SKM-1 (cell line): ENCODE results near the gene RGL4.
A peak's percentile ranks its signal among the peaks of the same experiment; 100 is the strongest.

Source experiments
- DNase-seq: peaks from one replicate; lab custom pipeline; 2025; ENCODE audit not compliant: unreplicated experiment; lab: John Stamatoyannopoulos, UW

Gene RGL4

GRCh38 chr22:23677701-23677995, 13.2 kb upstream of the RGL4 start:
- no peak for DNase-seq

DNA sequence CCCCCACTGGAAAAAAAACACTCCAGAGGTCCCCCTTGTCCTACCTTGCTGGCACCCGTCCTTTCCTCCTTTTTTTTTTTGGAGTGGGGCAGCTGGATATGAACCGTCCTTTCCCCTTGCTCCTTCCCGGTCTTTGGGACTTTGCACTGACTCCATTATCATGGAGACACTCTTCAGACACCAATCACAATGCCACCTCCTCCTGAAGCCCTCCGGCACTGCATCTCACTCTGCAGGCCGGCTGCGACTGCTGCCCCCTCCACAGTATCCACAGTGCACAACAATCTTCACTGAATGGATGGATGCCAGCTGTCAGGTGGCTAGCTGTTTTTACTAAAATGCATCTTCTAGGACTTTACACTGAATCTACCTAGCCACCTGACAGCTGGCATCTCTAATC, 12.7 kb upstream of the RGL4 start:
- no peak for DNase-seq

DNA sequence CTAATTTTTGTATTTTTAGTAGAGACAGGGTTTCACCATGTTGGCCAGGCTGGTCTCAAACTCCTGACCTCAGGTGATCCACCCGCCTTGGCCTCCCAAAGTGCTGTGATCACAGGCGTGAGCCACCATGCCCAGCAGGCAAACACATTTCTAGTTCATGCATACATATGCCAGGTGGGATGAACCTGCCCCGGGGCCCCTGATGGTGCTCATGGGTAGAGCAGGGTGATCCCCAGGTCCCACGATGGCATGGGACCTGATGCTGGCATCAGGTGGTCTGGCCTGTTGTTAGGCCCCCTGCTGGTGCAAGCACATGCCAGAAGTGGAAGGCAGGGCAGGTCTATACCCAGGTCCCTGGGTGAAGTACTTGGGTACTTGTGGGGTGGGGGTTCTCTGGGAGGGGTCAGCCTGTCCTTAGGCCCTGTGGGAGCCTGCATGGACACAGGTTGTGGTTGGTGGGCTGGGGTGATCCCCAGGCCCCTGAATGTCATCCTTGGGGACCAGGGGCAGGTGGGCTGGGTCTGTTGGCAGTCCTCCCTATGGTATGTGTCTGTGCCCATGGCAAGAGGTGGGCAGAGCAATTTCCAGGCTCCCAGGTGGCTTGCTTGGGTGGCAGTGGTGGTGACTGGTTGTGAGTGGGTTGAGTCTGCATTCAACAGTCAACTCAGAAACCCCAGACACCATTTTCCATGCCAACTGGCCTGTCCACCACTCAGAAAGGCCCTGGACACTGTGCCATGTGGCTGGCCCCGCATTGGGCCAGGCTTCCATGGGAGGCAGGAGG, 9.6 kb upstream of the RGL4 start:
- no peak for DNase-seq

GRCh38 chr22:23682077-23682476, 8.7 kb upstream of the RGL4 start:
- DNase-seq = no peak

GRCh38 chr22:23682827-23683355, 7.9 kb upstream of the RGL4 start:
- no peak for DNase-seq

- no peak for DNase-seq
These were observed 7.3 kb upstream of the RGL4 start for GRCh38 chr22:23683545-23683944.

- no peak for DNase-seq
These were observed 6.8 kb upstream of the RGL4 start for GRCh38 chr22:23684026-23684425.

- DNase-seq = no peak
These were observed 6.2 kb upstream of the RGL4 start for GRCh38 chr22:23684561-23685031.

DNA sequence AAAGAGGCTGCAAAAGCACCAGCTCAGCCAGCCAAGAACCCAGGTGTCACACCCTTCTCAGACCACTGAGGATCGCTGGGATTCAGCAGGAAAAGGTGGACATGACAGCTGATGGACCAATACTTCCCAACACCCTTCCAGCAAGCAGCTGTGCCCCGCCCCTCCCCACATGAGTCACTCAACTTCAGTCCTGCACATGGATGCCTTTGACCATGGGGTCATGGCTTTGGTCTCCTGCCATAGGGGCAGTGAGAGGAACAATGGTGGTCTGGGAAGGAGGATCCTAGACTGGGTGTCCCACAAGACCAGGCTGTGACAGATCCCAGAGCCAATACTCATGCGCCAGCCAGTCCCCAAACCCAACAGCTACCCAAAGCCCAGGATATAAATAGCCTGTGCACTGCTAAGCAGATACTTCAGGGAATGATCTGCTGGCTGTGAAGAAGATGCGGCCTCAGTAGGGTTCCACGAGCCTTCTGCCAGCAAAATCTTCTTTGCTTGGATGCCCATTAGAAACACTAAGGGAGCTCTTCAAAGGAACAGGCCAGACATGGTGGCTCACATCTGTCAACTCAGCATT, 5.5 kb upstream of the RGL4 start:
- DNase-seq = no peak

GRCh38 chr22:23686416-23687024, 4.3 kb upstream of the RGL4 start:
- DNase-seq = no peak

DNA sequence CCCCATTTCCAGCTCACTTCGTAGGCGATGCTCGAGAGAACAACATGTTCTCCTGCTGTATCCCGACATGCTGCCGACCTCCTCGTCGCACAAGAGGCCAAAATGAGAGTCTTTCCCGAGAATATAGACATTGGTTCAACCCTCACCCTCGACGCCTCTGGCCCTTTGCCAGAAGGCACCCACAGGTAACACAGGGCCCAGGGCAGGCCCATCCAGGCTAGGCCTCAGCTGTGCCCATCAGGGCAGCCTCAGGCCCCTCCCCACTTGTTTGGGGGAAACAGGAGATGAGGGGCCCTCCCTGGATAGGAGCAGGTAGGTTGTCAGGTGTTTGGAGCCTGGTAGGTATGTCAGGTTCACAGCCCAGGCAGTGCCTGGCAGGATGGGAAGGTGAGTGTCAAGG, 2.7 kb upstream of the RGL4 start:
- no peak for DNase-seq

DNA sequence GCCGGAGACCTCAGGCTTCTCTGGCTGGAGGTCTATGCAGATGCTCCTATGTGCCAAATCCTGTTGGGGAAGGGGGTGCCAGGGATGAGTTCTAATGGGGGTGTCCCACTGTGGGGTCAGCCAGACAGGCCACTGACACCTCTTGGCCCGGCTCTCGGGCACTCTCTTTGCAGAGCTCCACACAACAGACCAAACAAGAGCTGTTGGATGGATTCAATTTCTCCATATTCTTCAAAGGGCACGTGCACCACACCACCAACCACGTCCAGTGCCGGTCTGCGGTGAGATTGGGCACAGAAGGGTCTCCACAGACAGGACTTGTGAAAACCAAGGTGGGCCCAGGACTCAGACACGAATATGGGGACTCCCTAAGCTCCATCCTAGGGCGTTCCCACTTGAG, 2.2 kb upstream of the RGL4 start:
- no peak for DNase-seq

DNA sequence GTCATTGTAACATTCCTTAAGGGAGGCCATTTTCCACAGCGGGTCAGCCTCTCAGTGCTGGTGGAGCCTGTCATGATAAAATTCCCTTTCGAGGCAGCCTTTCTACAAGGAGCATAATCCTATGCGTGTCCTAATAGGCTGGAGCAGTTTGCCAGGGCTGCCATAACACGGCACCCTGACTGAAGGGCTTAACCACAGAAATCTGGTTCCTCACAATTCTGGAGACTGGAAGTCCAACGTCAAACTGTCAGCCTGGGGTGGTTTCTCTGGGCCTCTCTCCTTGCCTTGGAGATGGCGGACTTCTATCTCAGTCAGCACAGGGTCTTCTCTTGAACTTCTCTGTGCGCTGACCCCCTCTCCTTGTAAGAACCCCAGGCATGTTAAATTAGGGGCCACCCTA, 1.4 kb upstream of the RGL4 start:
- DNase-seq = no peak

DNA sequence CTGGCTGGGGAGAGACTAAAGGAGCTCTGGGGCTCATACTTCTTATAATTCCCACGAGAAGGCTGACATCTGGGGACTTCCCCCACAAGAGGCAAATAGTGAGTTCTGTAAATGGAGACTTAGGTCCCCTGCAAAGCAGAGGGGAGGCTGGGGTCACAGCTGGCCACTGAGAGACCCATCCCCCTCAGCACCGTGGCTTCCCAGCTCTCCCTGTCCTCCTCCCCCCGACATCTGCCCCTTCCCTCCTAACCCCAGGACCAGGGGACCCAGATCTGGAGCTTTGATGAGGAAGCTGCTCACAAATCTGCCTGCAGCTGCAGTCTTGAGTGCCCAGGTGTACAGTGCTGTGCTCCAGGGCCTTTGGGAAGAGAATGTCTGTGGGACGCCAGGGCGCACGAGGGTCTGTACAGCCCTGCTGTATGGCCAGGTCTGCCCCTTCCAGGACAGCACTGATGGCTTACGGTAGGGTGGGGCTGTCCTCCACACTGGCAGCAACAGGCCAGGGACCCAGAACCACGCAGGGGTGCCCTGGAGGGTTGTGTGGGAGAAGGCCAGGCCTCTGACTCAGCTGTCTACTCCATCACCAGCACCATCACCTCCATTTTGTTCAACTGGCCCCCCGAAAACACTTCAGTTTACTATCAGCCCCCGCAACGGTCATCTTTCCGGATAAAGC, 1.1 kb downstream of the RGL4 start:
- DNase-seq = no peak

GRCh38 chr22:23692598-23693291, 1.9 kb downstream of the RGL4 start:
- DNase-seq = no peak

- no peak for DNase-seq
These were observed 3.3 kb downstream of the RGL4 start for GRCh38 chr22:23693979-23694680.

DNA sequence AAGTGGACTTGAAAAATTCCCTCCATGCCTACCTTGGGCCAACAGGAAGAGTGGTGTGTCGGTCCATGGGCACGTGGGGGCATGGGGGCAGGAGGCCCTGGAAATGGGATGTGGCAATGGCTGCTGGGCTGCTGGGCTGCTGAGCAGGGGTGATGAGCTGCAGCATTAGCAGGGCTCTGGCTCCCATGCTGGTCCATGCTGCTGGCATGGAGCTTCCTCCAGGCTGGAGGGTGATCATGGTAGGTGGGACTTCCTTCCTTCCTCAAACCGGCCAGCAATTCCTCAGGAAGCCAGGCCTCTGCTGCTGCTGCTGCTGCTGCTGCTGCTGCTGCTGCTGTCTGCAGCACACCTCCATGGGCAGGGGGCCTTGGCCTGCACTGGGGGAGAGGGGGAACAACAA, 4.3 kb downstream of the RGL4 start:
- no peak for DNase-seq

GRCh38 chr22:23695571-23696325, 4.9 kb downstream of the RGL4 start:
- no peak for DNase-seq

DNA sequence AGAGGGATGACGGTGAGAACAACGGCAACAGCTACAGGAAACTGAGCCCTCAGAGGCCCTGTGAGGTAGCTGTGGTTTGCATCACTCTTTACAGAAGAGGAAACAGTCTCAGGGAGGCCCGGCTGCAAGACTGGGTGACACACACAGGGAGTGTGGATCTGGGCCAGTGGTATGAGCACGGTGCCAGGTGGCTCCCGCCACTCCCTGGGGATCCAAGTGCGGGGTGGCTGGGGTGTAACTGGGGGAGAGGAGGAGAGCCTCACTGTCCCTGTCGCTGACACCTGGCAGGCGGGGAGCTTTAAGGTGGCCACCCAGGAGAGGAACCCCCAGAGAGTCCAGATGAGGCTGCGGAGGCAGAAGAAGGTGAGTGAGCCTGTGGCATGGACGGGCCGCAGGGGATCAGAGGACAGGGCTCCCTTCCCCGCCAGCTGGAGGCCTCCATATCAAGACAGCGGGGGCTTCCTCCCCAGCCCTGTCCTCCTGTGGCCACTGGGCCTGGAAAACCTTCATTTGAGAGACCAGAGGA, 5.6 kb downstream of the RGL4 start:
- peak; percentile 94 for DNase-seq
